ENCODE data around the gene FRAT1.
"Not testable (repeated sequence)": the region's sequence is repeated elsewhere in the genome, so short reads cannot be mapped to it uniquely, and the experiment has no call there.

FRAT1 gene

GRCh38 chr10:97318772-97319651, at the start of gene FRAT1:
TSS of gene FRAT1 (plus strand) at chr10:97319271. CDS start at chr10:97319454, 183 bp downstream.
- DNase-seq = peak; percentile 77

DNA sequence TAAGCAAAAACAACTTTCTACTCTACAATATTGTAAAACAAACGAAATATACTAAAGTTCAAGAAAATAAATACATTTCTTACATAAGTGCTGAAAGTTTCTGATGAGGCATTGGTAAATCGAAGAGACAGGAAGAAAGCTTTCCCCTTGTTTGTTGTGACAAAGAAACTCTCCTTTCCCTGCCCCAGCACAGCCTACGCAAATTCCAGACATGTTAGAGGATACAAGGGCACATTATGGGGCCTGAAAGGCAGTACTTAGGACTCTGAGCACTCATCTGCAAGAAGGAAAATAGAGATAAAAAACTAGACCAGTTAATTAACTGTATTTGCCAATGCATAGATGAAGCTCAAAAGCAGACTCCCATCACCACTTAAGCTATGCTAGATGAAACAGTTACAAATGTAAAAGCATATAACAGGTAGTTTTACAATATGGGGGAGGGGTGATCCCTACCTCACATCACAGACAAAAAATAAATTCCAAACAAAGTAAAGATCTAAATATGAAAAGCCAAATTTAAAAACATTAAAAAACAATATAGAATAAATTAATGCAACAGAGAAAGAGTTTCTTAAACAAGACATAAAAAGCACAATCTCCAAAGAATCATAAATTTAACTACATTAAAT, 48.4 kb upstream of the FRAT1 start:
- DNase-seq = no peak

GRCh38 chr10:97273700-97274099, 45.4 kb upstream of the FRAT1 start:
- DNase-seq = no peak

- DNase-seq = no peak
These were observed 44.2 kb upstream of the FRAT1 start for GRCh38 chr10:97274828-97275227.

DNA sequence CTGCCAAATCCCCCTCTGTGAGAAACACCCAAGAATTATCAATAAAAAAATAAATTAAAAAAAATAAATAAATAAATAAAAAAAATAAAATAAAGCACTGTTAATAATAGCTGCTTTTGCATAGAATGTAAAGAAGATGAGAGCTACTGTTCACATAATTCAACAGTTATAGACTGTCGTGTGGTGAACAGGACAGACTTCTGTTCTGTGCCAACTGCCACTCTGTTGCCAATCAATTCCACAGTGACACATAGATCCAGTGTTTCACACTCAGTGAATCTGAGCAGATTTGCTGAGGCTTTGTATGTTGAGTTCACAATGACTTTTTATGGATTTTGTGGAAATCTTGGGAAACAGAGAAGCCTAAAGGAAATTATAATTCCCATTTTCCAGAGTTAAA, 41.5 kb upstream of the FRAT1 start:
- no peak for DNase-seq

GRCh38 chr10:97278491-97278989, 40.5 kb upstream of the FRAT1 start:
- DNase-seq = peak; percentile 28

- no peak for DNase-seq
These were observed 39.8 kb upstream of the FRAT1 start for GRCh38 chr10:97279121-97279815.

GRCh38 chr10:97280783-97281182, 38.3 kb upstream of the FRAT1 start:
- no peak for DNase-seq

DNA sequence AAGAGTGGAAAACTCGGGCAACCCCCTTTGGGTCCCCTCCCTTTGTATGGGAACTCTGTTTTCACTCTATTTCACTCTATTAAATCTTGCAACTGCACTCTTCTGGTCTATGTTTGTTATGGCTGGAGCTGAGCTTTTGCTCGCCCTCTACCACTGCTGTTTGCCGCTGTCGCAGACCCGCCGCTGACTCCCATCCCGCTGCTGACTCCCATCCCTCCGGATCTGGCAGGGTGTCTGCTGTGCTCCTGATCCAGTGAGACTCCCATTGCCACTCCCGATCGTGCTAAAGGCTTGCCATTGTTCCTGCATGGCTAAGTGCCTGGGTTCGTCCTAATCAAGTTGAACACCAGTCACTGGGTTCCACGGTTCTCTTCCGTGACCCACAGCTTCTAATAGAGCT, 29.0 kb upstream of the FRAT1 start:
- DNase-seq = not testable (repeated sequence)

GRCh38 chr10:97290576-97291356, 28.3 kb upstream of the FRAT1 start:
- not testable (repeated sequence) for DNase-seq

DNA sequence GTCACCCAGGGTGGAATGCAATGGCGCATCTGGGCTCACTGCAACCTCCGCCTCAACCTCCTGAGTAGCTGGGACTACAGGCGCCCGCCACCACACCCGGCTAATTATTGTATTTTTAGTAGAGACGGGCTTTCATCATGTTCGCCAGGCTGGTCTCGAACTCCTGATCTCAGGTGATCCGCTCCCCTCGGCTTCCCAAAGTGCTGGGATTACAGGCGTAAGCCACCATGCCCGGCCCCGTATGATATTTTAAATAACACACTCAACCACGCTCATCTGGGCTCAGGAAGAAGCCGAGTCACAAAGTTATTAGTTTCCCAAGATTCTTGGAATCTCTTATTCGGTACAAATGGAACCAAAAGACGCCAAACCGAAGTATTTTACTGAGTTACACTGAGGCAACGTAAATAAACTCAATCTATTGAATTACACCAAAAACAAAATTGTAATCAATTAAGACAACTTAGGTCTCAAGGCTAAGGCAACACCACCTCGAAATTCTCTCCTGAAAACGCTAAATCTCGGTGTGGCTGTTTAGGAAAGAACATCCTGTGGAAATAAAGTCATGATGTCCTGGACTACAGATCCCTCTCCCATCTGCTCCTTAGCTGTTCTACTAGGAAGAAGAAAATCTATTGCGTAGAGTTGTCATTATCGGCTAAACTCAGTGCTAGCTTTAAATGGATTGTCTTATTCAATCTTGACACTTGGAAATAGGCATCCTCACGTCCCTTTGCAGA, 27.5 kb upstream of the FRAT1 start:
- no peak for DNase-seq

DNA sequence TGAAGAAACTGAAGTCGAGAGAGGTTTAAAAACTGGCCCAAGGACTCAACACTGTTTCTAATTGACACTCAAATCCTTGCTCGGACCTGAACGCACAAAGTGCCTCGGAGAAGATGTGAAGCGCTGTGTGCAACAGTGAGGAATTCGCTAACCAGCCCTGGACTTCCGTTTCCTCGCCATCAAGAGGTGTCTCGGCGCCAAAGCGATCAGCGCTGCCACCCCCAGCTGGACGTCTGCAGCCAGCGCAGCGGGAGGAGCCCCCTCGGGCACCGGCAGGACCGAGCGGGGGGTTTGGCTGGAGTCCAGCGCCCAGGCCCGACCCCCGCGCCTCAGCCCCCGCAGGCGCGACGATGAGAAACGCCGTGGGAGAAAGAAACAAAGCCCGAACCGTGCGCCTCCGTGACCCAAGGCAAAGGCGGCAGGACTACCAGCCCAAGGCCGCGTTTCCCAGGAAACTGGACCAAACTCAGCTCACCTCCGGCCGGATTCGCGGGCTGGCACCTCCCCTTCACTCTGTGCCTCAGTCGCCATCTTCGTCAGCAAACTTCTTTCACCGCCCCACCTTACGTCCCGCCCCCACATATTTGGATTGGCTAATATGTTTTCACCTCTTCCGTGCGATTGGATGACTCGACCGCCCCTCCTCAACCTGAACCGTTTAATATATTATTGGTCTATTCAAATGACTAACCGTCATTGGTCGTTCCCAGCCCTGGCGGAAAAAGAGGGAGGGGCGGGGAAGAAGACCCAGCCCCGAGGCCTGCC, 26.8 kb upstream of the FRAT1 start, which contains the start of gene ARHGAP19:
Gene ARHGAP19 (minus strand): TSS at position 541 of the 765 bp plus-strand sequence. CDS start 10 bp downstream, at position 531.
- DNase-seq = peak; percentile 99

GRCh38 chr10:97292862-97293198, 26.2 kb upstream of the FRAT1 start:
- DNase-seq = no peak

DNA sequence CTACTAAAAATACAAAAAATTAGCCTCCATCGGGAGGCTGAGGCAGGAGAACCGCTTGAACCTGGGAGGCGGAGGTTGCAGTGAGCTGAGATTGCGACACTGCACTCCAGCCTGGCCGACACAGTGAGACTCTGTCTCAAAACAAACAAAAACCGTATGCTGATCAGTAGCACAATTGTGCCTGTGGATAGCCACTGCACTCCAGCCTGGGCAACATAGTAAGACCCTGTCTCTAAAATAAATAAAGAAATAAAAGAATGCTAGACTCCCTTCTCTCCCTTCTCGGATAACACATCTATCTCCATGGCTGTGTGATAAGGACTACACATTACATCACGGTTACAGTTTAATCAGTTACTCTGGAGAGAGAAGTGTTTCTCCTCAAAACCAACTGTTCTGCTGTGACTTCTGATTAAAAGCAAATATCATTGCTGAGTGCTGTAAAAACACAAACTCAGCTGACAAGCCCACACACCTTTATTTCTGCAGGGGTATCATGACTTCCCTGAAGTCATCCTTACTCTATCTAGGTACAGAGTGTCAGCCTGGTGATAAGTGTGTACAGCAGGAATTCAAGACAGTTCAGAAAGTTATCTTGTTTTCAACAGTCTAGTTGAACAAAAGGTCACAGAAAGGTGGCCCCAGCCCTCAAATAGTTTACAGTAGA, 21.4 kb upstream of the FRAT1 start:
- no peak for DNase-seq

DNA sequence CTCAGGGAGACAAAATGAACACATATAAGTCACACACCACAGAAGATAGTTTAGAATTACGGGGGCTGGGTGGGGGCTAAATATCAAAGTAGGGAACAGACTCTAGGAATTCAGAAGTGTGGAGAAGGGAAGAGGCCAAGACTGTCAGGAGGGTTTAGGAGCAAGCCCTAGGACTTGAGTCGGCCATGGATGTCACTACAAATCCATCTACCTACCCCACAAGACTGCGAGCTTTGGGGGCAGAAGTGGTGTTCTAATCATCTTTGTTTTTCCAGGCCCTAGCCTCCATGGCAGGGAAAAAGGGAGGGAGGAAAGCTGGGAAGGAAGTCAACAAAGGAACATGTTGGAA, 20.9 kb upstream of the FRAT1 start:
- DNase-seq = no peak

GRCh38 chr10:97300980-97301379, 18.1 kb upstream of the FRAT1 start:
- no peak for DNase-seq

- DNase-seq = no peak
These were observed 16.8 kb upstream of the FRAT1 start for GRCh38 chr10:97302088-97302791.

GRCh38 chr10:97307441-97307840, 11.6 kb upstream of the FRAT1 start:
- no peak for DNase-seq

GRCh38 chr10:97307866-97308780, 10.9 kb upstream of the FRAT1 start:
- DNase-seq = no peak

Measured in SHP77 treated with DMSO at 0.1 percent for 48 hours (cell line).